Central memory CD4-positive, alpha-beta T cell (primary cell): ENCODE results near the gene FLYWCH1.

Experiments used
- DNase-seq: peaks from one replicate; pipeline ENCODE4 v3.0.0; 2022

FLYWCH1 gene

GRCh38 chr16:2900526-2901075, 11.1 kb upstream of the FLYWCH1 start:
- DNase-seq: no peak

DNA sequence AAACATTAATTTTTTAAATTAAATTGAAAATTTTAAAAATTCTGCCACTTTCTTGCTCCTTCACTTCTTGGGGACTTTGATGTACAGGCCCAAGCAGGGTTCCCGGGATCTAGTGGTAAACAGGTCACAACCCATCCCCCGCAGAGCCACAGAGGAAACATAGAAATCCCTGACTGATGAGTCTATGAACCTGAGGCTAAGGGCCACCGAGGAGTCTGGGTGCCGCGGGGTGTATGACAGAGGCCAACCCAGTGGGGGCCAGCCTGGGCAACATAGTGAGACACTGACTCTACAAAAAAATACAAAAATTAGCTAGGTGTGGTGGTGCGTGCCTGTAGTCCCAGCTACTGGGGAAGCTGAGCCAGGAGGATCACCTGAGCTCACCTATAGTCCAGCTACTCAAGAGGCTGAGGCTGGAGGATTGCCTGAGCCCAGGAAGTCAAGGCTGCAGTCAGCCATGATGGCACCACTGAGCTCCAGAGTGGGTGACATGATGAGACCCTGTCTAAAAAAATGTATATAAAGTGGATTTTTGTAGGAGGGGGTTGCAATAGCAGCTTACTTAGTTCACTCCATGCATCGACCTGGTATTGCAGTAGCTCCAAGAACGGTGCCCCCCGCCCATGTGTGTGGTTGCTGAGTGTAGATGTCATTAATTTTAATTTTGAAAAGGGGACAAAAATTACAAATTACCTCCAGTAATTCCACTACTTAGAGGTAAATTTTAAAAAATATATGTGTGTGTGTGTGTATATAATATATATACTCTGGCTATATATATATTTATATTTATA, 9.2 kb upstream of the FLYWCH1 start:
- no peak for DNase-seq

GRCh38 chr16:2904100-2904921, 7.4 kb upstream of the FLYWCH1 start:
- DNase-seq: peak; percentile 70

GRCh38 chr16:2904922-2905240, 6.8 kb upstream of the FLYWCH1 start:
- no peak for DNase-seq

GRCh38 chr16:2905241-2905987, 6.3 kb upstream of the FLYWCH1 start:
- DNase-seq: peak; percentile 87

DNA sequence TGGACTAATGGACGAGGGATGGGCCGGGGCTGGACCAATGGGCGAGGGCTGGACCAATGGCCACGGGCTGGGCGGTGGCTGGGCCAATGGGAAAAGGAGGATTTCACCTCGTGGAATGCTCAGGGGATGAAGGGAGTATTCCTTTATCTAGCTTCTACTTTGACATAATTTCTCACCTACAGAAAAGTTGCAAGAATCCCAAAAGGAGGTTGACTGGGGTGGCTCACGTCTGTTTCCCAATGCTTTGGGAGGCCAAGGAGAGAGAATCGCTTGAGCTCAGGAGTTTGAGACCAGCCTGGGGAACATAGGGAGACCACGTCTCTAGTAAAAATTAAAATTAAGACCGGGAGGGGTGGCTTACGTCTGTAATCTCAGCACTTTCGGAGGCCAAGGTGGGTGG, 5.7 kb upstream of the FLYWCH1 start:
- no peak for DNase-seq

DNA sequence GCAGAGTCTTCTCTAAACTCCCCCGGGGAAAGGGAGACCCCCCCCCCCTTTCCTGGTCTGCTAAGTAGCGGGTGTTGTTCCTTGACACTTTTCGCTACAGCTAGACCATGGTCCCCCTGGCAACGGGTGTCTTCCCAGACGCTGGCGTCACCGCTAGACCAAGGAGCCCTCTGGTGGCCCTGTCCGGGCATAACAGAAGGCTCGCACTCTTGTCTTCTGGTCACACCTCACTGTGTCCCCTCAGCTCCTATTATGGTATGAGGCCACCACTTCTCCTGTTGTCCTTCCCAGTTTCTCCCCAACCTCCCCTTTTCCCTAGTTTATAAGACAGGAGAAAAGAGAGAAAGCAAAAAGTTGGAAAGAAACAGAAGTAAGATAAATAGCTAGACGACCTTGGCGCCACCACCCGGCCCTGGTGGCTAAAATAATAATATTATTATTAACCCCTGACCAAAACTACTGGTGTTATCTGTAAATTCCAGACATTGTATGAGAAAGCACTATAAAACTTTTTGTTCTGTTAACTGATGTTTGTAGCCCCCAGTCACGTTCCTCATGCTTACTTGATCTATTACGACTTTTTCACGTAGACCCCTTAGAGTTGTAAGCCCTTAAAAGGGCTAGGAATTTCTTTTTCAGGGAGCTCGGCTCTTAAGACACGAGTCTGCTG, 4.5 kb upstream of the FLYWCH1 start:
- peak; percentile 50 for DNase-seq

DNA sequence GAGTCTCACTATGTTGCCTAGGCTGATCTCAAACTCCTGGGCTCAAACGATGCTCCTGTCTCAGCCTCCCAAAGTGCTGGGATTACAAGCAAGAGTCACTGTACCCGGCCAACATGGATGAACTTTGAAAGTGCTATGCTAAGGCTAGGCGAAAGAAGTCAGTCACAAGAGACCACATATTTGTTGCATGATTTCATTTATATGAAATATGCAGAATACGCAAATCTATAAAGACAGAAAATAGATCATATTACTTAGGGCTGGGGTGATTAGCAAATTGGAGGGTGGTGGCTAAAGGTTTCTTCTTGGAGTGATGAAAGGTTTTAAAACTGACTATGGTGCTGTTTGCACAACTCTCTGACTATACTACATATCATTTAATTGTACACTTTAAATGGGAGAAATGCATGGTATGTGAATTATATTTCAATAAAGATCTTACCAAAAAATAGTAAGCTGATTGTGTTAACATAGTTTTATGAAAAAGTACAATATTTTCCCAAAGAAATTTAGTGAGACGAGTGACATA, 1.2 kb upstream of the FLYWCH1 start:
- DNase-seq: no peak

- peak; percentile 27 for DNase-seq
Observed at GRCh38 chr16:2912330-2913199, 834 bp downstream of the FLYWCH1 start.

- no peak for DNase-seq
Observed at GRCh38 chr16:2913603-2914002, 1.9 kb downstream of the FLYWCH1 start.

DNA sequence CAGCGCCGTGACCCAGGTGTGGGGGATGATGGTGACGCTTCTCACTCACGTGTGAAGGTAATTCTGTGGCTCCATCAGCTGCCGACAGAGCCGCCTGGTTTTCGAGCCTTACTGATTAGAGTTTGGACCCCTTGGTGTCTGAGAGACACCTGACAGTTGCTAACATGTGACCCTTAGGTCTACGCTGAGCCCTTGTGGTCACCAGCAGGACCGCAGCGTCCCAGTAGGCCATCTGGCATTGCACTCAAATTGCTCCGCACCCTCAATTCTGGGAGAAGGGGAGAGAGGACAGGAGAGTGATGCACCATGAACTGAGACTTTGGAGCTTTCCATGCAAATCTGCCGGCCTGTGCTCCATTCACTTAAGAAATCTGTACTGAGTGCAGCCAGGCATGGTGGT, 2.5 kb downstream of the FLYWCH1 start:
- DNase-seq: no peak

DNA sequence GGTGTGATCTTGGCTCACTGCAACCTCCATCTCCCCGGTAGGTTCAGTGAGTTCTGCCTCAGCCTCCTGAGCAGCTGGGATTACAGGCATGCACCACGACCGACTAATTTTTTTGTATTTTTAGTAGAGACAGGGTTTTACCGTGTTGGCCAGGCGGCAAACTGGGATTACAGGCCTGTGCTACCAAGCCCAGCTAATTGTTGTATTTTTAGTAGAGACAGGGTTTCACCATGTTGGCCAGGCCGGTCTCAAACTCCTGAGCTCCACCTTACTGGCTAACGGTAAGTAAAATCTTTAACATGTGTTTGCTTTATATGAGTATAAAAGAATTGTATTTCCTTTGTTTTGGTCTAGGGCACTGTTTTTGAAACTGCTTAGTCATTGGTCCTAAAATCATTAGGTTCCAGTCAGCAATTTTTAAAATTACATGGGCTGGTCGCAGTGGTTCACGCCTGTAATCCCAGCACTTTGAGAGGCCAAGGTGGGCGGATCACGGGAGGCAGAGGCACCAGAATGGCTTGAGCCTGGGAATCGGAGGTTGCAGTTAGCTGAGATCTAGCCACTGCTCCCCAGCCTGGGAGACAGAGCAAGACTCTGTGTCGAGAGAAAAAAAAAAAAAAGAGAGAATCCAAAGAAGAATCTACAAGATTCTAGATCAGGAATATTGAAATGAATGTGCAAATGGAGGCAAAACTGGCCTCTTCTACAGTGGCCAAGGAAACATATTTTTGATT, 3.6 kb downstream of the FLYWCH1 start:
- DNase-seq: no peak

DNA sequence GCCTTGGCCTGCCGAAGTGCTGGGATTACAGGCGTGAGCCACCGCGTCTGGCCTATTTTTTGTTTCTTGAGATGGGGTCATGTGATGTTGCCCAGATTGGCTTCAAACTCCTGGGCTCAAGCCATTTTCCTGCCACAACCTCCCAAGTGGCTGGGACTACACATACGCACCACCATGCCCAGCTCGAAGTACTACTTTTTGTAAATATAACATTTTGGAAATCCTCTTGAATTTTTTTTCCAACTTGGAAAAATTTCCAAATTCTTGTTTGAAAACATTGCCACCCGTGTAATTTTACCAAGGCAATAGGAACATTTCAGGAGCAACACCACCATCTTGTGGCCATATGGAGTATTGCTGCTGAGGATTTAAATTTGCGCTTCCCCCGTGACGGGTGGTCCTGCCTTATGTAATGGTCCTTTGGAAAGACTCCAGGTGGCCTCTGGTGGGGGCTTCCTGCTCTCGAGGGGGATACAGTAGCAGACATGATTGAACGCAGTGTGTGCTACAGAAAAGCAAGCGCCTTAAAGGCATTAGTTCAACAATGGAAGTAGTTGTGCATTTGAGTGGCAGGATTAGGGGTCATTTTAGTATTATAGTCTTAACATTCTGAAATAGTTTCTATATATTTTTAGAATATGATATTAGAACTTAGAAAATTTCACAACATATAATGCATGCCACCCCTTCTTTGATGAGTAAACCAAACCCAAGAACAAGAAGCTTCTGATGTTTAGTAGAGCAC, 8.0 kb downstream of the FLYWCH1 start:
- DNase-seq: peak; percentile 55

- no peak for DNase-seq
Observed at GRCh38 chr16:2923481-2923880, 11.8 kb downstream of the FLYWCH1 start.

- DNase-seq: no peak
Observed at GRCh38 chr16:2924901-2925755, 13.4 kb downstream of the FLYWCH1 start.

DNA sequence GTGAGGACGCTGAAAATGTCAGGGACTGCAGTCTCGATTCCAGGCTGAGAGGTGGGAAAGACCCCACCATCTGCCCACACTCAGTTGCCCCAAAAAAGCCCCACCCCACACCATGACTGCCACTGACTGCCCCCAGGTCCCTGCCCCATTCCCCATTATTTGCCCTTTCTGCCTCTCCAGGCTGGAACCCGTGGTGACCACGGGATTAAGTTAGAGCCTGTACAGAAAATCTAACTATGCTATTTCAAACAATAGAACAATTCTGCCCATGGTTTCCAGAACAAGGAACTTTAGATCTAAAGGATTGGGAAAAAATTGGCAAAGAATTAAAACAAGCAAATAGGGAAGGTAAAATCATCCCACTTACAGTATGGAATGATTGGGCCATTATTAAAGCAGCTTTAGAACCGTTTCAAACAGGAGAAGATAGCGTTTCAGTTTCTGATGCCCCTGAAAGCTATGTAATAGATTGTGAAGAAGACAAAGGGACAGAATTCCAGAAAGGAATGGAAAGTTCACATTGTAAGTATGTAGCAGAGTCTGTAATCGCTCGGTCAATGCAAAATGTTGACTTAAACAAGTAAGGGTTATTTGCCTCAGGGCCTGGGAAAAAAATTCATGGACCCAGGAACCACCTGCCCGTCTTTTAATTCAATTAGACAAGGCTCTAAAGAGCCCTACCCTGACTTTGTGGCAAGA, 14.4 kb downstream of the FLYWCH1 start:
- no peak for DNase-seq

GRCh38 chr16:2926650-2926999, 14.9 kb downstream of the FLYWCH1 start:
- no peak for DNase-seq

DNA sequence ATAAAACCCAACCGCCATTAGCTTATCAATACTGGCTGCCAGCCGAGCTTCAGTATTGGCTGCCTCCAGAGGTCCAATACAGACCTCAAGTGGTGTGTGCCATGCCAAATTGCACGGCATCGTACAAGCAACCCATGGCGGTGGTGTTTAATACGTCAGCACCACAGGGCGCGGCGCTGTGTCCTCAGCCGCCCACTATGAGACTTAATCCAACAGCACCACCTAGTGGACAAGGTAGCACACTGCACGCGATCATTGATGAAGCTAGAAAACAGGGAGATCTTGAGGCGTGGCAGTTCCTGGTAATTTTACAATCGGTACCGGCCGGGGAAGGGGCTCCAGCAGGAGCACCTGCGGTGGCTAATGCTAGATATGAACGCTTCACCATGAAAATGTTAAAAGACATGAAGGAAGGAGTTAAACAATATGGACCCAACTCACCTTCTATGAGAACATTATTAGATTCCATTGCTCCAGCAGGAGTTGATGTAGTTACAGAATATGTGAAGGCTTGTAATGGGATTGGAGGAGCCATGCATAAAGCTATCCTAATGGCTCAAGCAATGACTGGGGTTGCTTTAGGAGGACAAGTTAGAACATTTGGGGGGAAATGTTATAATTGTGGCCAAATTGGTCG, 15.4 kb downstream of the FLYWCH1 start:
- peak; percentile 85 for DNase-seq
